Activated naive CD8-positive, alpha-beta T cell (primary cell): ENCODE measurements around the gene ANAPC7.

Source experiments
- H3K27ac Mint-ChIP-seq: one replicate; pipeline ENCODE4 v1.8.0; 2021; ENCODE audit warnings: mixed read lengths
- H3K27me3 Mint-ChIP-seq: one replicate; pipeline ENCODE4 v1.8.0; 2021; ENCODE audit warnings: mixed read lengths
- H3K36me3 Mint-ChIP-seq: one replicate; pipeline ENCODE4 v1.8.0; 2021; ENCODE audit warnings: mixed read lengths
- H3K4me1 Mint-ChIP-seq: one replicate; pipeline ENCODE4 v1.8.0; 2021; ENCODE audit warnings: low read depth, mixed read lengths
- H3K4me3 Mint-ChIP-seq: one replicate; pipeline ENCODE4 v1.8.0; 2021; ENCODE audit warnings: mild to moderate bottlenecking, mixed read lengths
- H3K9me3 Mint-ChIP-seq: one replicate; pipeline ENCODE4 v1.8.0; 2021; ENCODE audit warnings: low read depth, mixed read lengths

The ANAPC7 gene

GRCh38 chr12:110330124-110330523, 73.4 kb downstream of the ANAPC7 start:
- Mint-ChIP-seq H3K36me3 (peaks cover 17% of the 10 kb centered on the region), H3K4me3 (no peak overlapping the region), H3K9me3 (no peaks in the 10 kb centered on the region), H3K4me1 (peaks cover 10% of the 10 kb centered on the region), H3K27ac (no peak overlapping the region), H3K27me3 (no peaks in the 10 kb centered on the region)

- H3K36me3 Mint-ChIP-seq, result peaks cover 17% of the 10 kb centered on the region
Observed at GRCh38 chr12:110329710-110330109, 73.8 kb downstream of the ANAPC7 start.

More at GRCh38 chr12:110329710-110330109, 73.8 kb downstream of the ANAPC7 start:
- no peak overlapping the region for H3K27ac Mint-ChIP-seq
- no peaks in the 10 kb centered on the region for H3K27me3 Mint-ChIP-seq
- H3K9me3 Mint-ChIP-seq, result no peaks in the 10 kb centered on the region
- H3K4me3 Mint-ChIP-seq, result no peak overlapping the region
- H3K4me1 Mint-ChIP-seq, result peaks cover 10% of the 10 kb centered on the region
